ENCODE results near the gene IMP4.

The IMP4 gene

GRCh38 chr2:130342533-130343275 lies at the start of gene IMP4:
Gene IMP4, plus strand, starts transcription at chr2:130342897. Its CDS starts 36 bp downstream, at chr2:130342933.
- ChIA-PET CTCF (interaction anchor here (0.7 to 1.8 kb wide), 5 partner anchors 10 to 150 kb away, joined by 3 to 6 read pairs (median 4); no protein-coding TSS in a partner anchor), POLR2A (ENCODE audit: low non-redundant PET) (interaction anchor here (0.7 to 1.2 kb wide), 3 partner anchors 12 to 161 kb away, joined by 3 to 5 read pairs (median 4); partner anchors contain the start of genes PTPN18 and SMPD4)
- peak; percentile 35; the same call in 1 of the 2 replicates for TF ChIP-seq CTCF (conservative IDR thresholded peaks at IDR 0.05; ENCODE audit: low read depth)
- peak within 1 kb of the TSS; percentile 93 for H3K27ac ChIP-seq
- DNase-seq (ENCODE audit: low spot score) = peak; percentile 92

GRCh38 chr2:130300258-130300969 lies 42.3 kb upstream of the IMP4 start:
- CTCF ChIA-PET = interaction anchor here (0.7 kb wide), 1 partner anchor 647 kb away, joined by 3 read pairs; no protein-coding TSS in a partner anchor
- DNase-seq (ENCODE audit: low spot score) = no peak
- POLR2A ChIA-PET (ENCODE audit: low non-redundant PET) = no interaction called here
- no peak overlapping the region for H3K27ac ChIP-seq
- no peak for TF ChIP-seq CTCF (conservative IDR thresholded peaks at IDR 0.05; ENCODE audit: low read depth)

- H3K27ac ChIP-seq = no peak overlapping the region
- no peak for TF ChIP-seq CTCF (conservative IDR thresholded peaks at IDR 0.05; ENCODE audit: low read depth)
- no peak for DNase-seq (ENCODE audit: low spot score)
- ChIA-PET POLR2A (ENCODE audit: low non-redundant PET) (no interaction called here), CTCF (interaction anchor here (0.7 kb wide), 1 partner anchor 647 kb away, joined by 3 read pairs; no protein-coding TSS in a partner anchor)
Measured at GRCh38 chr2:130300970-130301348, 41.7 kb upstream of the IMP4 start.

- ChIA-PET POLR2A (ENCODE audit: low non-redundant PET) (no interaction called here), CTCF (no interaction called here)
- H3K27ac ChIP-seq = no peak overlapping the region
- DNase-seq (ENCODE audit: low spot score) = no peak
- TF ChIP-seq CTCF (conservative IDR thresholded peaks at IDR 0.05; ENCODE audit: low read depth) = no peak
Measured at GRCh38 chr2:130302164-130302886, 40.4 kb upstream of the IMP4 start.

- CTCF ChIA-PET = interaction anchor here (0.7 kb wide), 1 partner anchor 1831 kb away, joined by 3 read pairs; no protein-coding TSS in a partner anchor
Measured at GRCh38 chr2:130303169-130303568, 39.5 kb upstream of the IMP4 start.

More at GRCh38 chr2:130303169-130303568, 39.5 kb upstream of the IMP4 start:
- no peak overlapping the region for H3K27ac ChIP-seq
- TF ChIP-seq CTCF (conservative IDR thresholded peaks at IDR 0.05; ENCODE audit: low read depth) = no peak
- POLR2A ChIA-PET (ENCODE audit: low non-redundant PET) = no interaction called here
- no peak for DNase-seq (ENCODE audit: low spot score)
